Right lobe of liver (tissue), 4 donors: ENCODE measurements around the gene TBCE.

ENCODE experiments used
- POLR2A ChIP-seq: fragments of 450-650 bp; IDR thresholded peaks from one replicate; pipeline ENCODE4 v1.6.1; 2017; ENCODE audit warnings: antibody characterized with exemption, mild to moderate bottlenecking
- TF ChIP-seq, protein P1 (sequence below), 4 donors: fragments of 200-600 bp in 3 of 4; fragments of 450-650 bp in 1 of 4; IDR thresholded peaks; one replicate each; pipeline versions ENCODE4 v1.5.1 to v1.8.0; 2016 to 2022; ENCODE audit warnings: antibody characterized with exemption in 4 of 4, mild to moderate bottlenecking in 2 of 4
- donor health status: DM: no; HTN: no; CAD: no.
- donor health status: DM: no; HTN: no; CAD: no.
- donor health status: DM: no; HTN: yes; CAD: no.

- TF ChIP-seq POLR2A: peak; percentile 70
- TF ChIP-seq, protein P1, sequence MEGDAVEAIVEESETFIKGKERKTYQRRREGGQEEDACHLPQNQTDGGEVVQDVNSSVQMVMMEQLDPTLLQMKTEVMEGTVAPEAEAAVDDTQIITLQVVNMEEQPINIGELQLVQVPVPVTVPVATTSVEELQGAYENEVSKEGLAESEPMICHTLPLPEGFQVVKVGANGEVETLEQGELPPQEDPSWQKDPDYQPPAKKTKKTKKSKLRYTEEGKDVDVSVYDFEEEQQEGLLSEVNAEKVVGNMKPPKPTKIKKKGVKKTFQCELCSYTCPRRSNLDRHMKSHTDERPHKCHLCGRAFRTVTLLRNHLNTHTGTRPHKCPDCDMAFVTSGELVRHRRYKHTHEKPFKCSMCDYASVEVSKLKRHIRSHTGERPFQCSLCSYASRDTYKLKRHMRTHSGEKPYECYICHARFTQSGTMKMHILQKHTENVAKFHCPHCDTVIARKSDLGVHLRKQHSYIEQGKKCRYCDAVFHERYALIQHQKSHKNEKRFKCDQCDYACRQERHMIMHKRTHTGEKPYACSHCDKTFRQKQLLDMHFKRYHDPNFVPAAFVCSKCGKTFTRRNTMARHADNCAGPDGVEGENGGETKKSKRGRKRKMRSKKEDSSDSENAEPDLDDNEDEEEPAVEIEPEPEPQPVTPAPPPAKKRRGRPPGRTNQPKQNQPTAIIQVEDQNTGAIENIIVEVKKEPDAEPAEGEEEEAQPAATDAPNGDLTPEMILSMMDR (IDR thresholded peaks at IDR 0.05): peak in 1 of 4 donors; percentile 19
These were observed 38.7 kb upstream of the TBCE start, which contains the start of gene GGPS1 for GRCh38 chr1:235328271-235329138.
